DND-41 (cell line): Measurements from ENCODE around the gene UBE2QL1.

Experiments
- EZH2 ChIP-seq: IDR thresholded peaks from 3 replicates; pipeline ENCODE4 v1.6.1; 2012; ENCODE audit warnings: borderline replicate concordance, low read depth, mild to moderate bottlenecking, moderate library complexity, low read length, inconsistent platforms; ENCODE audit not compliant: severe bottlenecking
- TF ChIP-seq, protein P1 (sequence below): IDR thresholded peaks from 2 replicates; pipeline ENCODE4 v1.5.1; 2012; ENCODE audit warnings: borderline replicate concordance, low read length, moderate library complexity, mild to moderate bottlenecking; ENCODE audit not compliant: poor library complexity, severe bottlenecking; ENCODE audit errors: extremely low read depth

DNA sequence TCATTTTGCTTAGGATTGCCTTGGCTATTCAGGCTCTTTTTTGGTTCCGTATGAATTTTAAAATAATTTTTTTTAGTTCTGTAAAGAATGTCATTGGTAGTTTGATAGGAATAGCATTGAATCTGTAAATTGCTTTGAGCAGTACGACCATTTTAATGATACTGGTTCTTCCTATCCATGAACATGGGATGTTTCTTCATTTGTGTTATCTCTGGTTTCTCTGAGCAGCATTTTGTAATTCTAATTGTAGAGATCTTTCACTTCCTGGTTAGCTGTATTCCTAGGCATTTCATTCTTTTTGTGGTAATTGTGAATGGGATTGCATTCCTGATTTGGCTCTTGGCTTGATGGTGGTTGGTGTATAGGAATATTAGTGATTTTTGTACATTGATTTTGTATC, 6.3 kb upstream of the UBE2QL1 start:
- TF ChIP-seq, protein P1, sequence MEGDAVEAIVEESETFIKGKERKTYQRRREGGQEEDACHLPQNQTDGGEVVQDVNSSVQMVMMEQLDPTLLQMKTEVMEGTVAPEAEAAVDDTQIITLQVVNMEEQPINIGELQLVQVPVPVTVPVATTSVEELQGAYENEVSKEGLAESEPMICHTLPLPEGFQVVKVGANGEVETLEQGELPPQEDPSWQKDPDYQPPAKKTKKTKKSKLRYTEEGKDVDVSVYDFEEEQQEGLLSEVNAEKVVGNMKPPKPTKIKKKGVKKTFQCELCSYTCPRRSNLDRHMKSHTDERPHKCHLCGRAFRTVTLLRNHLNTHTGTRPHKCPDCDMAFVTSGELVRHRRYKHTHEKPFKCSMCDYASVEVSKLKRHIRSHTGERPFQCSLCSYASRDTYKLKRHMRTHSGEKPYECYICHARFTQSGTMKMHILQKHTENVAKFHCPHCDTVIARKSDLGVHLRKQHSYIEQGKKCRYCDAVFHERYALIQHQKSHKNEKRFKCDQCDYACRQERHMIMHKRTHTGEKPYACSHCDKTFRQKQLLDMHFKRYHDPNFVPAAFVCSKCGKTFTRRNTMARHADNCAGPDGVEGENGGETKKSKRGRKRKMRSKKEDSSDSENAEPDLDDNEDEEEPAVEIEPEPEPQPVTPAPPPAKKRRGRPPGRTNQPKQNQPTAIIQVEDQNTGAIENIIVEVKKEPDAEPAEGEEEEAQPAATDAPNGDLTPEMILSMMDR = no peak
- no peak for TF ChIP-seq EZH2
